Astrocyte (in vitro differentiated cells and primary cell): ENCODE results near the gene MRPL43. TPM values are rescaled to one million over a fixed set of nuclear protein-coding genes. Genes with fewer than 3 reads are reported as not detected.

ENCODE experiments used
- DNase-seq: peaks from one replicate; pipeline ENCODE4 v3.0.0-alpha.2; 2010; ENCODE audit warnings: low read depth
- FAIRE-seq: peaks from 2 replicates; lab custom pipeline; 2011; peaks lifted over from hg19 to GRCh38; lab: Jason Lieb, UNC
- H2AFZ ChIP-seq: 2 replicates; pipeline ENCODE4 v1.6.0; 2012; ENCODE audit warnings: low read depth, low read length, inconsistent platforms
- H3K27ac ChIP-seq: 2 replicates; pipeline ENCODE4 v1.5.1; 2011; ENCODE audit warnings: low read depth, low read length, inconsistent platforms
- H3K27me3 ChIP-seq: 2 replicates; pipeline ENCODE4 v1.6.0; 2011; ENCODE audit warnings: low read length, inconsistent platforms; ENCODE audit not compliant: insufficient read depth
- H3K36me3 ChIP-seq: 2 replicates; pipeline ENCODE4 v1.5.1; 2011; ENCODE audit warnings: low read length, inconsistent platforms; ENCODE audit not compliant: insufficient read depth
- H3K4me1 ChIP-seq: 2 replicates; pipeline ENCODE4 v1.5.1; 2011; ENCODE audit warnings: low read length, inconsistent platforms; ENCODE audit not compliant: insufficient read depth
- H3K4me2 ChIP-seq: 2 replicates; pipeline ENCODE4 v1.6.0; 2012; ENCODE audit warnings: low read length, inconsistent platforms
- H3K4me3 ChIP-seq: 2 replicates; pipeline ENCODE4 v1.5.1; 2011; ENCODE audit warnings: low read depth, mild to moderate bottlenecking, low read length, inconsistent platforms; ENCODE audit not compliant: insufficient read depth
- H3K79me2 ChIP-seq: 2 replicates; pipeline ENCODE4 v1.6.0; 2012; ENCODE audit warnings: mild to moderate bottlenecking, low read length, inconsistent platforms; ENCODE audit not compliant: insufficient read depth
- H3K9ac ChIP-seq: 2 replicates; pipeline ENCODE4 v1.6.0; 2012; ENCODE audit warnings: mild to moderate bottlenecking, low read length, inconsistent platforms
- H3K9me3 ChIP-seq: 2 replicates; pipeline ENCODE4 v1.5.1; 2012; ENCODE audit warnings: low read depth, mild to moderate bottlenecking, low read length, inconsistent platforms; ENCODE audit not compliant: insufficient read depth
- H4K20me1 ChIP-seq: 2 replicates; pipeline ENCODE4 v1.6.0; 2012; ENCODE audit warnings: low read length, inconsistent platforms; ENCODE audit not compliant: insufficient read depth
- H3K27ac Mint-ChIP-seq: one replicate; pipeline ENCODE4 v1.8.0; 2021; ENCODE audit warnings: mild to moderate bottlenecking, mixed read lengths; ENCODE audit not compliant: unreplicated experiment
- H3K27me3 Mint-ChIP-seq: one replicate; pipeline ENCODE4 v1.8.0; 2021; ENCODE audit warnings: low read depth, mixed read lengths; ENCODE audit not compliant: unreplicated experiment
- H3K36me3 Mint-ChIP-seq: one replicate; pipeline ENCODE4 v1.8.0; 2021; ENCODE audit warnings: low read depth, mixed read lengths; ENCODE audit not compliant: unreplicated experiment
- H3K4me1 Mint-ChIP-seq: one replicate; pipeline ENCODE4 v1.8.0; 2021; ENCODE audit warnings: low read depth, mixed read lengths; ENCODE audit not compliant: unreplicated experiment
- H3K4me3 Mint-ChIP-seq: one replicate; pipeline ENCODE4 v1.8.0; 2021; ENCODE audit warnings: mild to moderate bottlenecking, moderate library complexity, mixed read lengths; ENCODE audit not compliant: unreplicated experiment
- H3K9me3 Mint-ChIP-seq: one replicate; pipeline ENCODE4 v1.8.0; 2021; ENCODE audit warnings: mild to moderate bottlenecking, mixed read lengths; ENCODE audit not compliant: unreplicated experiment
- EZH2 ChIP-seq: IDR thresholded peaks from 2 replicates; pipeline ENCODE4 v1.6.1; 2012; ENCODE audit warnings: mild to moderate bottlenecking, low read length, inconsistent platforms; ENCODE audit not compliant: insufficient read depth
- total RNA-seq: library from RNA; stranded (reverse); gene quantifications from 2 replicates; pipeline ENCODE4 v1.2.1, GENCODE V29; 2021
- TF ChIP-seq, protein P1 (sequence below): IDR thresholded peaks from 2 replicates; pipeline ENCODE4 v1.5.1; 2011; ENCODE audit warnings: low read depth, mild to moderate bottlenecking, inconsistent platforms, low read length, moderate library complexity; ENCODE audit not compliant: insufficient read depth

Gene MRPL43
- total RNA-seq, 1 donor from 2014 or later = 61.3 TPM

DNA sequence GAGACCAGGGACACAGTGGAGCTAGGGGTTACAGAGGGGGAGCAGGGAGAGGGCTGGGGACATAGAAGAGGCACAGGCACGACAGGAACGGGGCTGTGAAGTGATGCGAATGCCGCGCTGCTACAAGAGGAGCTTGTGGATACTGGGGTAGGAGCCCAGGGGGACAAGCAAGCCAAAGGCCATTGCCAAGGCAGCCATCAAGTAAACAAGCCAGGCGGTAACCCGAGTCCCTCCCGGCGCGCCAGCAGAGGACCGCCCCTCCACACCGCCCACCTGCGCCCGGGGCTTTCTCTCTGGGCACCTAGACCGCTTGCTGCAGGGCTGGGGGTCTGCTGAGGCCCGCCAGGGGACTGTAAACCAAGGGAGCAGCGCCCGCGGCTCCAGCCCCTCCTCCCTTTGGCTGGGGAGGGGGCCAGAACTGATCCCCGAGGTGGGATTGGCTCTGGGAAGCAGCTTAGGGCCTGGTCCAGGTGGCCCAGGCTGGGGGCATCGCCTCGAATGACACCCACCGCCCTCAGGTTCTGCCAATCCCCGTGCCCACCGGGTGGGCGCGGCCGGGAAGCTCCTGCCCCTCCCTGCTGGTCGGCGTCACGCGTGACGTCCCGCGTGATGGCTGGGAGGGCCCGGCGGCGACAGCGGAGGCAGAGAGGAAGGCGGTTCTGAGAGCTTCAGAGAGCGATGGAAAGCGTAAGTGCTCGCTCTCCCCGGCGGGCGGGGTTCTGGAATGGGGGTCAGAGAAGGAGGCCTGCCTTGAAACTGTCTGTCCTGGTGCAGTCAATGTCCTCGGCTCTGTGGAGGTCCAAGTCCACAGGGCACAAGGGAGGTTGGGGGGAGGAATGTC is 44.7 kb upstream of the MRPL43 start:
- H3K27ac Mint-ChIP-seq = peak overlapping the region; percentile 98
- FAIRE-seq (no peak), DNase-seq (peak; percentile 46)
- H3K27me3 ChIP-seq = no peaks in the 10 kb centered on the region
- peaks cover 7% of the 10 kb centered on the region for H3K36me3 Mint-ChIP-seq
- peaks cover 25% of the 10 kb centered on the region for H3K4me1 ChIP-seq
- TF ChIP-seq EZH2 = no peak
- TF ChIP-seq, protein P1, sequence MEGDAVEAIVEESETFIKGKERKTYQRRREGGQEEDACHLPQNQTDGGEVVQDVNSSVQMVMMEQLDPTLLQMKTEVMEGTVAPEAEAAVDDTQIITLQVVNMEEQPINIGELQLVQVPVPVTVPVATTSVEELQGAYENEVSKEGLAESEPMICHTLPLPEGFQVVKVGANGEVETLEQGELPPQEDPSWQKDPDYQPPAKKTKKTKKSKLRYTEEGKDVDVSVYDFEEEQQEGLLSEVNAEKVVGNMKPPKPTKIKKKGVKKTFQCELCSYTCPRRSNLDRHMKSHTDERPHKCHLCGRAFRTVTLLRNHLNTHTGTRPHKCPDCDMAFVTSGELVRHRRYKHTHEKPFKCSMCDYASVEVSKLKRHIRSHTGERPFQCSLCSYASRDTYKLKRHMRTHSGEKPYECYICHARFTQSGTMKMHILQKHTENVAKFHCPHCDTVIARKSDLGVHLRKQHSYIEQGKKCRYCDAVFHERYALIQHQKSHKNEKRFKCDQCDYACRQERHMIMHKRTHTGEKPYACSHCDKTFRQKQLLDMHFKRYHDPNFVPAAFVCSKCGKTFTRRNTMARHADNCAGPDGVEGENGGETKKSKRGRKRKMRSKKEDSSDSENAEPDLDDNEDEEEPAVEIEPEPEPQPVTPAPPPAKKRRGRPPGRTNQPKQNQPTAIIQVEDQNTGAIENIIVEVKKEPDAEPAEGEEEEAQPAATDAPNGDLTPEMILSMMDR = no peak
- H3K4me3 Mint-ChIP-seq = peak overlapping the region; percentile 88
- H3K4me3 ChIP-seq = peak overlapping the region; percentile 86
- H3K4me2 ChIP-seq = peak overlapping the region; percentile 98
- H3K79me2 ChIP-seq = peaks cover 27% of the 10 kb centered on the region
- H3K27ac ChIP-seq = peak overlapping the region; percentile 96
- peak overlapping the region; percentile 96 for H3K9ac ChIP-seq
- peak overlapping the region; percentile 94 for H2AFZ ChIP-seq
- H4K20me1 ChIP-seq = peaks cover 42% of the 10 kb centered on the region
- H3K4me1 Mint-ChIP-seq = peaks cover 14% of the 10 kb centered on the region
- H3K36me3 ChIP-seq = peaks cover 20% of the 10 kb centered on the region
- H3K9me3 Mint-ChIP-seq = no peaks in the 10 kb centered on the region
- no peaks in the 10 kb centered on the region for H3K9me3 ChIP-seq
- peaks cover 2% of the 10 kb centered on the region for H3K27me3 Mint-ChIP-seq

DNA sequence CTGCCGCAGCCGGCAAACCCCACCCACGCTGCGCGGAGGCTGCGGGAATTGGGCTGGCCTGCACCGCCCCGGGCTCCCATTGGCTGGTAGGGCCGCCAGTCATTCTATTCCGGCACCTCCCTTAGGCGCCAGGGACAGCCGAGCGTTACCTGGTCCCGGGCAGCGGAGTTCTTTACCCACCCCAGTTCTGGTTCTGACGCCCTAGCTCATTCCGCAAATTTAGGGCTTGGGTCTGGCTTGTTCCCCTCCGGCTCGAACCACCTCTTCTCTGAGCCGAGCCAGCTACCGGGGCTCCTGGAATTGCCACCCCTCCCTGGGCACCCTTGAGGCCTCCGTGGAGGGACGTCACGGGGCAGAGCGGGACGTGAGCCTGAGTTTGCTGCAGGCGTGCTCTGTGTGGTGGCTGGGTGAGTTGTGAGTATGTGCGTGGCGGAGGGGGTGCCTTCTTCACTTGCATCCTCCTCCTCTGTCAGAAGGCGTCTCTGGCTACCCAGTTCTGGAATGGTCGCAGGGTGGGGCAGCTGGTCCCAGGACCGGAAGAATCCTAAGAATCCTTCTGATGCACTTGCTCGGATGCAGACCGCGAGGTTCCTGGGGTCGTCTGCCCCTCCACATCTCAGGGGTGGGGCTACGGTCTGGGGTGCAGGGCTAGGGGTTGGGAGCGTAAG is 44.0 kb upstream of the MRPL43 start, which contains the start of the genes PDZD7 and SFXN3:
PDZD7 (minus strand) TSS at position 2 of the 668 bp plus-strand sequence. CDS start 910 bp downstream, outside the sequence.
SFXN3 (plus strand) TSS at position 107 of the 668 bp plus-strand sequence. CDS start 3,461 bp downstream, outside the sequence.
- no peaks in the 10 kb centered on the region for H3K9me3 Mint-ChIP-seq
- H3K36me3 Mint-ChIP-seq = peaks cover 7% of the 10 kb centered on the region
- H3K27ac ChIP-seq = peak within 1 kb of the TSS; percentile 96
- TF ChIP-seq EZH2 = no peak
- TF ChIP-seq, protein P1 = no peak
- H3K9me3 ChIP-seq = no peaks in the 10 kb centered on the region
- peaks cover 27% of the 10 kb centered on the region for H3K79me2 ChIP-seq
- H3K4me1 Mint-ChIP-seq = peaks cover 16% of the 10 kb centered on the region
- FAIRE-seq (no peak), DNase-seq (peak; percentile 92)
- H3K4me2 ChIP-seq = peak within 1 kb of the TSS; percentile 98
- H3K4me1 ChIP-seq = peaks cover 25% of the 10 kb centered on the region
- H4K20me1 ChIP-seq = peaks cover 35% of the 10 kb centered on the region
- peak within 1 kb of the TSS; percentile 88 for H3K4me3 Mint-ChIP-seq
- H3K9ac ChIP-seq = peak within 1 kb of the TSS; percentile 96
- peak within 1 kb of the TSS; percentile 94 for H2AFZ ChIP-seq
- peak within 1 kb of the TSS; percentile 98 for H3K27ac Mint-ChIP-seq
- H3K4me3 ChIP-seq = peak within 1 kb of the TSS; percentile 86
- no peaks in the 10 kb centered on the region for H3K27me3 ChIP-seq
- peaks cover 2% of the 10 kb centered on the region for H3K27me3 Mint-ChIP-seq
- H3K36me3 ChIP-seq = peaks cover 14% of the 10 kb centered on the region
